Measurements from ENCODE around the gene ALPI. TPM values are rescaled to one million over a fixed set of nuclear protein-coding genes. Genes with fewer than 3 reads are reported as not detected.
"Not testable (repeated sequence)": the region's sequence is repeated elsewhere in the genome, so short reads cannot be mapped to it uniquely, and the experiment has no call there.

ALPI gene
- total RNA-seq, 2 donors from 2014 or later, result not detected

- peak in 1 of 2 donors; percentile 47 for DNase-seq (ENCODE audit: low spot score in 2 of 2)
- Mint-ChIP-seq H3K9me3 (peaks cover 0 to 10% of the 10 kb centered on the region in 2 donors), H3K27ac (no peak overlapping the region), H3K36me3 (peaks cover 6 to 14% of the 10 kb centered on the region in 2 donors)
- ATAC-seq, result peak; percentile 45 to 72
Observed at GRCh38 chr2:232418466-232419244, 37.3 kb upstream of the ALPI start.

- peak; percentile 33 to 56 for ATAC-seq
- H3K9me3 Mint-ChIP-seq, result peaks cover 0 to 10% of the 10 kb centered on the region in 2 donors
- peaks cover 6 to 14% of the 10 kb centered on the region in 2 donors for H3K36me3 Mint-ChIP-seq
- no peak for DNase-seq (ENCODE audit: low spot score in 2 of 2)
- H3K27ac Mint-ChIP-seq, result no peak overlapping the region
Observed at GRCh38 chr2:232419245-232420072, 36.5 kb upstream of the ALPI start.

- H3K36me3 Mint-ChIP-seq, result peaks cover 6 to 14% of the 10 kb centered on the region in 2 donors
Observed at GRCh38 chr2:232420073-232420454, 35.9 kb upstream of the ALPI start.

GRCh38 chr2:232420463-232421188 is 35.3 kb upstream of the ALPI start:
- Mint-ChIP-seq H3K36me3 (peaks cover 6 to 14% of the 10 kb centered on the region in 2 donors), H3K9me3 (peaks cover 0 to 10% of the 10 kb centered on the region in 2 donors), H3K27ac (no peak overlapping the region)
- peak in 1 of 2 donors; percentile 41 for DNase-seq (ENCODE audit: low spot score in 2 of 2)
- ATAC-seq, result peak; percentile 54 to 64

More at GRCh38 chr2:232420073-232420454, 35.9 kb upstream of the ALPI start:
- Mint-ChIP-seq H3K9me3 (peaks cover 0 to 10% of the 10 kb centered on the region in 2 donors), H3K27ac (no peak overlapping the region)
- no peak for DNase-seq (ENCODE audit: low spot score in 2 of 2)
- no peak for ATAC-seq

- H3K36me3 Mint-ChIP-seq, result peaks cover 6 to 14% of the 10 kb centered on the region in 2 donors
- DNase-seq (ENCODE audit: low spot score in 2 of 2) (no peak), ATAC-seq (no peak)
- no peak overlapping the region for H3K27ac Mint-ChIP-seq
- peaks cover 0 to 10% of the 10 kb centered on the region in 2 donors for H3K9me3 Mint-ChIP-seq
Observed at GRCh38 chr2:232421189-232421785, 34.7 kb upstream of the ALPI start.

GRCh38 chr2:232422051-232422450 is 33.9 kb upstream of the ALPI start:
- ATAC-seq (no peak), DNase-seq (ENCODE audit: low spot score in 2 of 2) (no peak)
- Mint-ChIP-seq H3K27ac (no peak overlapping the region), H3K9me3 (peaks cover 0 to 10% of the 10 kb centered on the region in 2 donors), H3K36me3 (peaks cover 6 to 14% of the 10 kb centered on the region in 2 donors)

GRCh38 chr2:232422996-232423395 is 33.0 kb upstream of the ALPI start:
- DNase-seq (ENCODE audit: low spot score in 2 of 2); ATAC-seq; H3K27ac Mint-ChIP-seq: not testable (repeated sequence)
- Mint-ChIP-seq H3K9me3 (peaks cover 0 to 10% of the 10 kb centered on the region in 2 donors), H3K36me3 (peaks cover 6 to 14% of the 10 kb centered on the region in 2 donors)

- not testable (repeated sequence) for DNase-seq (ENCODE audit: low spot score in 2 of 2); ATAC-seq; H3K27ac Mint-ChIP-seq
- Mint-ChIP-seq H3K9me3 (peaks cover 0 to 10% of the 10 kb centered on the region in 2 donors), H3K36me3 (peaks cover 6 to 14% of the 10 kb centered on the region in 2 donors)
Observed at GRCh38 chr2:232423407-232423806, 32.5 kb upstream of the ALPI start.

- Mint-ChIP-seq H3K9me3 (no peaks in the 10 kb centered on the region), H3K27ac (no peak overlapping the region), H3K36me3 (no peaks in the 10 kb centered on the region)
- no peak for ATAC-seq
- DNase-seq (ENCODE audit: low spot score in 2 of 2), result no peak
Observed at GRCh38 chr2:232431705-232432590, 24.0 kb upstream of the ALPI start.

- DNase-seq (ENCODE audit: low spot score in 2 of 2) (no peak), ATAC-seq (peak; percentile 53 to 66)
- Mint-ChIP-seq H3K36me3 (no peaks in the 10 kb centered on the region), H3K27ac (no peak overlapping the region), H3K9me3 (no peaks in the 10 kb centered on the region)
Observed at GRCh38 chr2:232432598-232433184, 23.3 kb upstream of the ALPI start.

- ATAC-seq; H3K36me3 Mint-ChIP-seq; H3K9me3 Mint-ChIP-seq; DNase-seq (ENCODE audit: low spot score in 2 of 2); H3K27ac Mint-ChIP-seq: not testable (repeated sequence)
Observed at GRCh38 chr2:232433622-232434021, 22.3 kb upstream of the ALPI start.

GRCh38 chr2:232434091-232434490 is 21.9 kb upstream of the ALPI start:
- ATAC-seq (no peak), DNase-seq (ENCODE audit: low spot score in 2 of 2) (no peak)
- Mint-ChIP-seq H3K9me3 (no peaks in the 10 kb centered on the region), H3K27ac (no peak overlapping the region), H3K36me3 (no peaks in the 10 kb centered on the region)

GRCh38 chr2:232434563-232435374 is 21.2 kb upstream of the ALPI start:
- no peak for ATAC-seq
- peak overlapping the region; percentile 20 to 33 for H3K27ac Mint-ChIP-seq
- no peak for DNase-seq (ENCODE audit: low spot score in 2 of 2)
- H3K9me3 Mint-ChIP-seq, result no peaks in the 10 kb centered on the region
- H3K36me3 Mint-ChIP-seq, result no peaks in the 10 kb centered on the region

GRCh38 chr2:232435375-232435648 is 20.6 kb upstream of the ALPI start:
- ATAC-seq, result no peak
- H3K27ac Mint-ChIP-seq, result peak overlapping the region; percentile 20 to 33
- no peaks in the 10 kb centered on the region for H3K9me3 Mint-ChIP-seq
- no peaks in the 10 kb centered on the region for H3K36me3 Mint-ChIP-seq
- DNase-seq (ENCODE audit: low spot score in 2 of 2), result no peak

- no peaks in the 10 kb centered on the region for H3K36me3 Mint-ChIP-seq
- DNase-seq (ENCODE audit: low spot score in 2 of 2) (peak in 1 of 2 donors; percentile 37), ATAC-seq (no peak)
- H3K9me3 Mint-ChIP-seq, result no peaks in the 10 kb centered on the region
- peak overlapping the region in 1 of 2 donors; percentile 20 for H3K27ac Mint-ChIP-seq
Observed at GRCh38 chr2:232435805-232436204, 20.1 kb upstream of the ALPI start.
